Thoracic aorta (tissue), 2 donors: ENCODE data around the gene SDC3. TPM values are rescaled to one million over a fixed set of nuclear protein-coding genes. Genes with fewer than 3 reads are reported as not detected.

Experiments used
- ATAC-seq: fragments of 150-250 bp; one replicate; pipeline ENCODE4 v1.8.0; 2017; ENCODE audit warnings: low read depth; ENCODE audit not compliant: insufficient number of reproducible peaks, low FRiP score
- DNase-seq: peaks from one replicate; pipeline ENCODE4 v3.0.0-alpha.2; 2020; ENCODE audit warnings: low spot score
- H3K27ac ChIP-seq, 2 donors: fragments of 200-600 bp; sonication (generic); 1 replicate in 1 of 2; 2 replicates in 1 of 2; pipeline ENCODE4 v1.5.1; 2016; ENCODE audit warnings: mild to moderate bottlenecking in 2 of 2, moderate library complexity in 2 of 2
- H3K27me3 ChIP-seq: fragments of 200-600 bp; sonication (generic); replicated peaks from 2 replicates; pipeline ENCODE4 v1.6.0; 2016; ENCODE audit warnings: mild to moderate bottlenecking; ENCODE audit not compliant: insufficient read depth
- H3K36me3 ChIP-seq: fragments of 200-600 bp; sonication (generic); one replicate; pipeline ENCODE4 v1.5.1; 2016
- H3K4me1 ChIP-seq, 2 donors: fragments of 200-600 bp; sonication (generic); 1 replicate in 1 of 2; 2 replicates in 1 of 2; pipeline versions ENCODE4 v1.5.1 to v1.6.0; 2016; ENCODE audit warnings: low read depth in 2 of 2, mild to moderate bottlenecking in 1 of 2; ENCODE audit not compliant: control insufficient read depth in 1 of 2
- H3K4me3 ChIP-seq: fragments of 200-600 bp; sonication (generic); 2 replicates; pipeline ENCODE4 v1.5.1; 2016; ENCODE audit warnings: mild to moderate bottlenecking
- H3K9me3 ChIP-seq: fragments of 200-600 bp; sonication (generic); 2 replicates; pipeline ENCODE4 v1.5.1; 2016
- total RNA-seq, 2 donors: library from RNA; depleted of rRNA; stranded (reverse); fragments of >200 nt; gene quantifications; one replicate each; pipeline versions ENCODE4 v1.1.0 to v1.2.3, GENCODE V29; 2016
- TF ChIP-seq, protein P1 (sequence below): fragments of 200-600 bp; sonication (generic); IDR thresholded peaks from one replicate; pipeline ENCODE4 v1.5.1; 2019; ENCODE audit warnings: antibody characterized with exemption

SDC3 gene
- total RNA-seq, 2 donors from 2014 or later, result 51.6 to 75.4 TPM

DNA sequence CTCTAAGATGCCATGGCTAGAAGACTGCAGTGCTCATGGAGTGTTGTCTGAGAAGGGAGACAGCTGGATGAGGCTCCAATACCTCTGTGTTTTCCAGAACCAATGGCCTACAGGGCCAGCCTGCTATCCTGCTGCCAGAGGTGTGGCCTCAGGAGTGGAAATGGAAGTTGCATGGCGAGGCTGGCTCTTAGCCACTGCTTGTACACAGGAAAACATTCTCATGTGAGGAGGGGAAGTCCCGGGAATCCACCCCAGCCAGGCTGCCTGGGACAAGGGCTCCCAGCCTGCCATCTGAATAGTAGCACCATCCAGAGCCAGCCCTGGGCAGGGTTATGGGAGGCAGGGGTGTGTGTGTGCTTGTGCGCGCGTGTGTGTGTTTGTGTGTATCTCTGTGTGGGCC, 56.5 kb downstream of the SDC3 start:
- no peaks in the 10 kb centered on the region for H3K36me3 ChIP-seq
- no peak overlapping the region for H3K27ac ChIP-seq
- no peak for DNase-seq
- H3K9me3 ChIP-seq, result no peaks in the 10 kb centered on the region
- H3K4me1 ChIP-seq, result peaks cover 0 to 15% of the 10 kb centered on the region in 2 donors
- TF ChIP-seq, protein P1, sequence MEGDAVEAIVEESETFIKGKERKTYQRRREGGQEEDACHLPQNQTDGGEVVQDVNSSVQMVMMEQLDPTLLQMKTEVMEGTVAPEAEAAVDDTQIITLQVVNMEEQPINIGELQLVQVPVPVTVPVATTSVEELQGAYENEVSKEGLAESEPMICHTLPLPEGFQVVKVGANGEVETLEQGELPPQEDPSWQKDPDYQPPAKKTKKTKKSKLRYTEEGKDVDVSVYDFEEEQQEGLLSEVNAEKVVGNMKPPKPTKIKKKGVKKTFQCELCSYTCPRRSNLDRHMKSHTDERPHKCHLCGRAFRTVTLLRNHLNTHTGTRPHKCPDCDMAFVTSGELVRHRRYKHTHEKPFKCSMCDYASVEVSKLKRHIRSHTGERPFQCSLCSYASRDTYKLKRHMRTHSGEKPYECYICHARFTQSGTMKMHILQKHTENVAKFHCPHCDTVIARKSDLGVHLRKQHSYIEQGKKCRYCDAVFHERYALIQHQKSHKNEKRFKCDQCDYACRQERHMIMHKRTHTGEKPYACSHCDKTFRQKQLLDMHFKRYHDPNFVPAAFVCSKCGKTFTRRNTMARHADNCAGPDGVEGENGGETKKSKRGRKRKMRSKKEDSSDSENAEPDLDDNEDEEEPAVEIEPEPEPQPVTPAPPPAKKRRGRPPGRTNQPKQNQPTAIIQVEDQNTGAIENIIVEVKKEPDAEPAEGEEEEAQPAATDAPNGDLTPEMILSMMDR, result no peak
- no peak for ATAC-seq
- no peaks in the 10 kb centered on the region for H3K27me3 ChIP-seq
- no peak overlapping the region for H3K4me3 ChIP-seq

DNA sequence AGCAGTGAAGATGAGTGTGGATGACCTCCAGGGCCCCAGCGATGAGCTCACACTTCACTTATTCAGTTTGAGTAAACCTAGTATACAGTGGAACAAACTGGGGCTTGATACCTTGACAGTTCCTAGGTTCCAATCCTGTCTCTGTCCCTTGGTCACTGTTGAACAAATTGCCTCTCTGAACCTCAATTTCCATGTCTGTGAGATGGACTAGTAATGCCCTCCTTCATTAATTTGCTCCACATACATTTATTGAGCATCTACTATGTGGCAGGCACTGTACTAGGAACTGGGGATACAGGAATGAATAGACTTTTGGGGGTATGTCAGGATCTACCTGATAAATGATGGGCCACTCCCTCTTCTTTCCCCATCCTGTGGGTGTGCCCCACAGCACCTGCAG, 57.3 kb downstream of the SDC3 start:
- no peaks in the 10 kb centered on the region for H3K9me3 ChIP-seq
- H3K36me3 ChIP-seq, result no peaks in the 10 kb centered on the region
- ATAC-seq (no peak), DNase-seq (no peak)
- no peaks in the 10 kb centered on the region for H3K27me3 ChIP-seq
- no peak overlapping the region for H3K27ac ChIP-seq
- no peak overlapping the region for H3K4me3 ChIP-seq
- TF ChIP-seq, protein P1, result no peak
- H3K4me1 ChIP-seq, result peaks cover 0 to 8% of the 10 kb centered on the region in 2 donors

DNA sequence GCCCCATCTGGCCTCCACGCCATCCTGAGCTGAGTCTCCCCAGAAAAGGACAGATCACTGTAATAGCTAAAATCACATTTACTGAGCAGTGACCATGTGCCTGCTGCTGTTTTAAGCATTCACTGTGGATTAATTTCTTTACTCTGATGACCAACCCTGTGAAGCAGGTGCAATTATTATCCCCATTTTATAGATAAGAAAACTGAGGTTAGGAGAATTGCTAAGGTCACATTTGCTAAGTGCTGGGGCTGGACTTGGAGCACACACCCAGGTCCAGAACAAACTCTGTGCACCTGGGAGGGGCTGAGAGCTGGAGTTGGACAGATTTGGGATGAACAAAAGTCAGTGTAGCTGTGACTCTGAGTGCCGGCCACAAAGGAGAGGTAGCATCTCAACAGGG, 58.0 kb downstream of the SDC3 start:
- TF ChIP-seq, protein P1, result no peak
- Histone ChIP-seq H3K4me1 (peaks cover 0 to 4% of the 10 kb centered on the region in 2 donors), H3K27ac (no peak overlapping the region), H3K36me3 (no peaks in the 10 kb centered on the region), H3K27me3 (no peaks in the 10 kb centered on the region), H3K4me3 (no peak overlapping the region), H3K9me3 (no peaks in the 10 kb centered on the region)
- ATAC-seq (no peak), DNase-seq (no peak)

DNA sequence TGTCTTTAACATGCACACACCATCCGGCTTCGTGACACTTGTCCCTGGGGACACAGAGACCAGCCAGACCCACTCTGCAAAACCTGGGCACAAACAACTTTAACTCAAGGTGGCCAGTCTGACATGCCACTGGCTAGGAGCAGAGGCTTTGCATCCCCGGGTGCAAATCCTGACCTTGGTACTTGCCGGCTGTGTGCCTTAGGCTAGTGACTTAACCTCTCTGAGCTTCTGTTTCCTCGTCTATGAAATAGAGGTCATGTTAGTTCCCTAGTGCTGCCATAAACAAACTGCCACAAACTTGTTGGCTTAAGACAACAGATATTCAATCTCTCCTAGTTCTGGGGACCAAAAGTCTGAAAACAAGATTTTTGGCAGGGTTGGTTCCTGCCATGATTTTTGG, 60.4 kb downstream of the SDC3 start:
- Histone ChIP-seq H3K4me3 (no peak overlapping the region), H3K36me3 (no peaks in the 10 kb centered on the region), H3K27ac (no peak overlapping the region), H3K27me3 (no peaks in the 10 kb centered on the region), H3K4me1 (peaks cover 0 to 4% of the 10 kb centered on the region in 2 donors), H3K9me3 (no peaks in the 10 kb centered on the region)
- ATAC-seq (no peak), DNase-seq (no peak)
- TF ChIP-seq, protein P1, result no peak

DNA sequence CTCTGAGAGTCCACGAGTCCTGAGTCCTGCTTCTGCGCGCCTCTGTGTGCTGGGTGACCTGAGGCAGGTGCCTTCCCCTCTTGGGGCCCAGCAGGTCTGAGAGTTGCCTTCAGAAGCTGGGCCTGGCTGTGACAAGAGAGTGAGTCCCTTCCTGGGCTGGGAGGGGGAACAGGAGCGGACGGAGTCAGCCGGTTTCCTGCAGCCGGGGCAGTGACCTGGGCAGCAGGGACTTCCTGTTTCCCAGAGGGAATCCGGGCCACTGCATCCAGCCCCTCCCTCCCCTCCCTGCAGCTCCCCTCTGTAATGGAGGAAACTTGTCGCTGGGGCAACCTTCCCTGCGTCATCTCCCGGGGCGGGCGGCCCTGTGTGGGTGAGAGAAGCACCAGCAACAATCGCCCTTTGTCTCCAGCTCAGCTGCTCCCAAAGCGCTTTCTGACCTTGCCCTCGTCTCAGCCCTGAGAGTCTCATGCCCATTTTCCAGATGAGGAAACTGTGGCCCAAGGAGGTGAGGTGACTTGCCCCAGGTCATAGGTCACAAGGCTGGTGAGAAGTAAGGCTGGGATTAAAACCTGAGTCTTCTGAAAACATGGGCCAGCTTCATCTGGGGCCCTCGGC, 61.1 kb downstream of the SDC3 start:
- Histone ChIP-seq H3K27ac (no peak overlapping the region), H3K4me3 (no peak overlapping the region), H3K36me3 (no peaks in the 10 kb centered on the region), H3K4me1 (peaks cover 0 to 4% of the 10 kb centered on the region in 2 donors), H3K9me3 (no peaks in the 10 kb centered on the region), H3K27me3 (no peaks in the 10 kb centered on the region)
- TF ChIP-seq, protein P1, result no peak
- ATAC-seq, result no peak
- DNase-seq, result no peak
